ENCODE results near the gene SCARB1.

SCARB1 gene

DNA sequence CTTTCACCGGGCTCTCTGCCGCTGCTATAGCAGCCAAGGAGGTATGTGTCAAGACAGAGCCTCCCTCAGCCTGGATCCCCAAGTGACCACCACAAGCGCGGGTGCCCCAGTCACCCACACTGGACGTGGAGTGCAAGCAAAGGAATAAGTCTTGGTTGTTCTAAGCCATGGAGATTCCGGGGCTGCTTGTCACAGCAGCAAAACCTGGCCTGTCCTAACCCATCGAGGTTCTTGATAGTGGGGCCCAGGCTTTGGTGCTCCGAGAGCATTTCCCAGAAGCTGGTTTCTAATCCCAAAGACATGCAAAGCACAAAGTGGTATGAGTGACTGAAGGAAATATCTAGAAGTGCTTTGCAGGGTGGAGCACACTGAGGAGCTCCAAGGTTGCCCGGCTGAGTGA is 51.3 kb downstream of the SCARB1 start:
- Histone ChIP-seq H3K36me3 (ENCODE audit: insufficient read depth, low read length) (no peaks in the 10 kb centered on the region), H3K9me2 (ENCODE audit: low read depth, low read length) (no peaks in the 10 kb centered on the region)

GRCh38 chr12:124811633-124812032 is 52.0 kb downstream of the SCARB1 start:
- no peaks in the 10 kb centered on the region for H3K4me1 ChIP-seq (ENCODE audit: insufficient read depth, low read length, severe bottlenecking)
- TF ChIP-seq, protein P1, sequence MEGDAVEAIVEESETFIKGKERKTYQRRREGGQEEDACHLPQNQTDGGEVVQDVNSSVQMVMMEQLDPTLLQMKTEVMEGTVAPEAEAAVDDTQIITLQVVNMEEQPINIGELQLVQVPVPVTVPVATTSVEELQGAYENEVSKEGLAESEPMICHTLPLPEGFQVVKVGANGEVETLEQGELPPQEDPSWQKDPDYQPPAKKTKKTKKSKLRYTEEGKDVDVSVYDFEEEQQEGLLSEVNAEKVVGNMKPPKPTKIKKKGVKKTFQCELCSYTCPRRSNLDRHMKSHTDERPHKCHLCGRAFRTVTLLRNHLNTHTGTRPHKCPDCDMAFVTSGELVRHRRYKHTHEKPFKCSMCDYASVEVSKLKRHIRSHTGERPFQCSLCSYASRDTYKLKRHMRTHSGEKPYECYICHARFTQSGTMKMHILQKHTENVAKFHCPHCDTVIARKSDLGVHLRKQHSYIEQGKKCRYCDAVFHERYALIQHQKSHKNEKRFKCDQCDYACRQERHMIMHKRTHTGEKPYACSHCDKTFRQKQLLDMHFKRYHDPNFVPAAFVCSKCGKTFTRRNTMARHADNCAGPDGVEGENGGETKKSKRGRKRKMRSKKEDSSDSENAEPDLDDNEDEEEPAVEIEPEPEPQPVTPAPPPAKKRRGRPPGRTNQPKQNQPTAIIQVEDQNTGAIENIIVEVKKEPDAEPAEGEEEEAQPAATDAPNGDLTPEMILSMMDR (IDR thresholded peaks at IDR 0.05; ENCODE audit: low read length), result no peak
- no peak for TF ChIP-seq EZH2 (IDR thresholded peaks at IDR 0.05; ENCODE audit: borderline replicate concordance, low read length)
- no peaks in the 10 kb centered on the region for H3F3A ChIP-seq (ENCODE audit: insufficient read depth, low read length)
- H3K36me3 ChIP-seq (ENCODE audit: insufficient read depth, low read length), result no peaks in the 10 kb centered on the region
- H3K27me3 ChIP-seq (ENCODE audit: insufficient read depth, low read length), result no peaks in the 10 kb centered on the region
- no peaks in the 10 kb centered on the region for H4K20me1 ChIP-seq (ENCODE audit: insufficient read depth, low read length)
- H3K4me2 ChIP-seq (ENCODE audit: low read length), result no peak overlapping the region
- no peak overlapping the region for H3K9ac ChIP-seq (ENCODE audit: low read length)
- H3K27ac ChIP-seq (ENCODE audit: low read depth, low read length, poor library complexity, severe bottlenecking), result no peak overlapping the region
- H3K9me2 ChIP-seq (ENCODE audit: low read depth, low read length), result no peaks in the 10 kb centered on the region
- no peaks in the 10 kb centered on the region for H3K79me2 ChIP-seq (ENCODE audit: insufficient read depth, low read length)
- H2AFZ ChIP-seq (ENCODE audit: low read length), result no peak overlapping the region
- no peak overlapping the region for H3K4me3 ChIP-seq (ENCODE audit: low read depth, low read length, poor library complexity, severe bottlenecking)
- H3K9me3 ChIP-seq (ENCODE audit: low read length), result no peaks in the 10 kb centered on the region

More for the DNA sequence above, 51.3 kb downstream of the SCARB1 start:
- no peak overlapping the region for H3K4me3 ChIP-seq (ENCODE audit: low read depth, low read length, poor library complexity, severe bottlenecking)
- H3K79me2 ChIP-seq (ENCODE audit: insufficient read depth, low read length), result no peaks in the 10 kb centered on the region
- H3K27me3 ChIP-seq (ENCODE audit: insufficient read depth, low read length), result no peaks in the 10 kb centered on the region
- TF ChIP-seq EZH2 (IDR thresholded peaks at IDR 0.05; ENCODE audit: borderline replicate concordance, low read length), result no peak
- TF ChIP-seq, protein P1 (IDR thresholded peaks at IDR 0.05; ENCODE audit: low read length), result no peak
- no peak overlapping the region for H2AFZ ChIP-seq (ENCODE audit: low read length)
- no peaks in the 10 kb centered on the region for H3K9me3 ChIP-seq (ENCODE audit: low read length)
- no peak overlapping the region for H3K27ac ChIP-seq (ENCODE audit: low read depth, low read length, poor library complexity, severe bottlenecking)
- H3F3A ChIP-seq (ENCODE audit: insufficient read depth, low read length), result no peaks in the 10 kb centered on the region
- H3K9ac ChIP-seq (ENCODE audit: low read length), result no peak overlapping the region
- H3K4me2 ChIP-seq (ENCODE audit: low read length), result no peak overlapping the region
- H3K4me1 ChIP-seq (ENCODE audit: insufficient read depth, low read length, severe bottlenecking), result no peaks in the 10 kb centered on the region
- H4K20me1 ChIP-seq (ENCODE audit: insufficient read depth, low read length), result no peaks in the 10 kb centered on the region

DNA sequence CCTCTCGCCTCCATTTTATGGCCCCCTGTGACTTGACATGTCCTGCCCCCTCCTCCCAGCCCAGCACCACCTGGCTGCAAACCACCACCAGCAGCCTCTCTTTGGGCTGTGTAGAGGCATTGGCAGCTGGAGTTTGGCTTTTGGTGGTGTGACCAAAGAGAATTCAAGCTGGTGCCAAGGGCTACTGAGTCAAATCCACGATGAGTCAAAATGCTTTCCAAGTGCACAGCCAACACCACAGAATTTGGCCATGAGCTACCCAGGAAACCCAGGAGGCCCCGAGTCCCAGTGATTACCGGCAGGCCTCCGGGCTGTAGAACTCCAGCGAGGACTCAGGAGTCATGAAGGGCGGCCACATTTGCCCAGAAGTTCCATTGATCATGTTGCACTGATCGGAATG is 53.8 kb downstream of the SCARB1 start:
- no peak overlapping the region for H3K9ac ChIP-seq (ENCODE audit: low read length)
- H2AFZ ChIP-seq (ENCODE audit: low read length), result no peak overlapping the region
- no peaks in the 10 kb centered on the region for H3K4me1 ChIP-seq (ENCODE audit: insufficient read depth, low read length, severe bottlenecking)
- no peaks in the 10 kb centered on the region for H3K9me3 ChIP-seq (ENCODE audit: low read length)
- H3K27me3 ChIP-seq (ENCODE audit: insufficient read depth, low read length), result no peaks in the 10 kb centered on the region
- H3K79me2 ChIP-seq (ENCODE audit: insufficient read depth, low read length), result no peaks in the 10 kb centered on the region
- no peaks in the 10 kb centered on the region for H3K9me2 ChIP-seq (ENCODE audit: low read depth, low read length)
- no peak overlapping the region for H3K27ac ChIP-seq (ENCODE audit: low read depth, low read length, poor library complexity, severe bottlenecking)
- no peak overlapping the region for H3K4me3 ChIP-seq (ENCODE audit: low read depth, low read length, poor library complexity, severe bottlenecking)
- no peaks in the 10 kb centered on the region for H4K20me1 ChIP-seq (ENCODE audit: insufficient read depth, low read length)
- H3K4me2 ChIP-seq (ENCODE audit: low read length), result no peak overlapping the region
- no peaks in the 10 kb centered on the region for H3F3A ChIP-seq (ENCODE audit: insufficient read depth, low read length)
- H3K36me3 ChIP-seq (ENCODE audit: insufficient read depth, low read length), result no peaks in the 10 kb centered on the region
- TF ChIP-seq, protein P1 (IDR thresholded peaks at IDR 0.05; ENCODE audit: low read length), result no peak
- no peak for TF ChIP-seq EZH2 (IDR thresholded peaks at IDR 0.05; ENCODE audit: borderline replicate concordance, low read length)
